DND-41 (cell line): Measurements from ENCODE around the gene PREX1.

Experiments used
- ATAC-seq: fragments of 200-7000 bp; cut with Tn5 transposase; 3 replicates; pipeline ENCODE4 v1.9.1; 2021; ENCODE audit warnings: low read depth; ENCODE audit not compliant: insufficient read depth
- DNase-seq: peaks from one replicate; pipeline ENCODE4 v3.0.0-alpha.2; 2020
- H2AFZ ChIP-seq: 2 replicates; pipeline ENCODE4 v1.6.0; 2012; ENCODE audit warnings: low read depth, low read length
- H3K27ac ChIP-seq: 2 replicates; pipeline ENCODE4 v1.5.1; 2012; ENCODE audit warnings: low read length, inconsistent platforms
- H3K27me3 ChIP-seq: fragments of 200-600 bp; sonication (generic); 2 replicates; pipeline ENCODE4 v1.6.0; 2012; ENCODE audit warnings: low read length, mild to moderate bottlenecking, inconsistent platforms; ENCODE audit not compliant: insufficient read depth, poor library complexity
- H3K36me3 ChIP-seq: 2 replicates; pipeline ENCODE4 v1.5.1; 2012; ENCODE audit warnings: low read length, inconsistent platforms; ENCODE audit not compliant: insufficient read depth
- H3K4me1 ChIP-seq: 2 replicates; pipeline ENCODE4 v1.5.1; 2012; ENCODE audit warnings: mild to moderate bottlenecking, low read length; ENCODE audit not compliant: insufficient read depth
- H3K4me2 ChIP-seq: 2 replicates; pipeline ENCODE4 v1.6.0; 2012; ENCODE audit warnings: mild to moderate bottlenecking, moderate library complexity, low read length, inconsistent platforms; ENCODE audit not compliant: insufficient read depth
- H3K4me3 ChIP-seq, 2 experiments: fragments of 200-600 bp in 1 of 2; shearing (Covaris generic) in 1 of 2; 2 replicates each; pipeline ENCODE4 v1.5.1; 2012 to 2016; ENCODE audit warnings: inconsistent platforms in 2 of 2, low read length in 2 of 2, mild to moderate bottlenecking in 2 of 2, low read depth in 1 of 2, moderate library complexity in 1 of 2
- H3K79me2 ChIP-seq: 2 replicates; pipeline ENCODE4 v1.6.0; 2012; ENCODE audit warnings: low read length, inconsistent platforms; ENCODE audit not compliant: insufficient read depth
- H3K9ac ChIP-seq: 2 replicates; pipeline ENCODE4 v1.6.0; 2012; ENCODE audit warnings: low read depth, mild to moderate bottlenecking, inconsistent platforms, low read length, moderate library complexity
- H3K9me3 ChIP-seq: 2 replicates; pipeline ENCODE4 v1.5.1; 2012; ENCODE audit warnings: low read length, moderate library complexity, mild to moderate bottlenecking, inconsistent platforms; ENCODE audit not compliant: insufficient read depth, severe bottlenecking
- H4K20me1 ChIP-seq: 2 replicates; pipeline ENCODE4 v1.6.0; 2012; ENCODE audit warnings: low read length; ENCODE audit not compliant: insufficient read depth
- EZH2 ChIP-seq: IDR thresholded peaks from 3 replicates; pipeline ENCODE4 v1.6.1; 2012; ENCODE audit warnings: borderline replicate concordance, low read depth, mild to moderate bottlenecking, moderate library complexity, low read length, inconsistent platforms; ENCODE audit not compliant: severe bottlenecking
- TF ChIP-seq, protein P1 (sequence below): IDR thresholded peaks from 2 replicates; pipeline ENCODE4 v1.5.1; 2012; ENCODE audit warnings: borderline replicate concordance, low read length, moderate library complexity, mild to moderate bottlenecking; ENCODE audit not compliant: poor library complexity, severe bottlenecking; ENCODE audit errors: extremely low read depth

The PREX1 gene

GRCh38 chr20:48732081-48732829, 95.5 kb downstream of the PREX1 start:
- no peaks in the 10 kb centered on the region for H3K79me2 ChIP-seq
- no peak for ATAC-seq
- H2AFZ ChIP-seq: no peak overlapping the region
- no peaks in the 10 kb centered on the region for H3K9me3 ChIP-seq
- H4K20me1 ChIP-seq: no peaks in the 10 kb centered on the region
- no peaks in the 10 kb centered on the region for H3K27me3 ChIP-seq
- H3K4me2 ChIP-seq: no peak overlapping the region
- no peak for TF ChIP-seq EZH2
- TF ChIP-seq, protein P1, sequence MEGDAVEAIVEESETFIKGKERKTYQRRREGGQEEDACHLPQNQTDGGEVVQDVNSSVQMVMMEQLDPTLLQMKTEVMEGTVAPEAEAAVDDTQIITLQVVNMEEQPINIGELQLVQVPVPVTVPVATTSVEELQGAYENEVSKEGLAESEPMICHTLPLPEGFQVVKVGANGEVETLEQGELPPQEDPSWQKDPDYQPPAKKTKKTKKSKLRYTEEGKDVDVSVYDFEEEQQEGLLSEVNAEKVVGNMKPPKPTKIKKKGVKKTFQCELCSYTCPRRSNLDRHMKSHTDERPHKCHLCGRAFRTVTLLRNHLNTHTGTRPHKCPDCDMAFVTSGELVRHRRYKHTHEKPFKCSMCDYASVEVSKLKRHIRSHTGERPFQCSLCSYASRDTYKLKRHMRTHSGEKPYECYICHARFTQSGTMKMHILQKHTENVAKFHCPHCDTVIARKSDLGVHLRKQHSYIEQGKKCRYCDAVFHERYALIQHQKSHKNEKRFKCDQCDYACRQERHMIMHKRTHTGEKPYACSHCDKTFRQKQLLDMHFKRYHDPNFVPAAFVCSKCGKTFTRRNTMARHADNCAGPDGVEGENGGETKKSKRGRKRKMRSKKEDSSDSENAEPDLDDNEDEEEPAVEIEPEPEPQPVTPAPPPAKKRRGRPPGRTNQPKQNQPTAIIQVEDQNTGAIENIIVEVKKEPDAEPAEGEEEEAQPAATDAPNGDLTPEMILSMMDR: no peak
- H3K36me3 ChIP-seq: no peaks in the 10 kb centered on the region
- H3K4me1 ChIP-seq: no peaks in the 10 kb centered on the region
- no peak overlapping the region for H3K9ac ChIP-seq
- DNase-seq: no peak
- no peak overlapping the region for H3K4me3 ChIP-seq
- H3K27ac ChIP-seq: no peak overlapping the region

- no peak for ATAC-seq
- Histone ChIP-seq H3K4me3 (no peak overlapping the region), H3K27ac (no peak overlapping the region), H4K20me1 (no peaks in the 10 kb centered on the region), H3K9ac (no peak overlapping the region), H2AFZ (no peak overlapping the region), H3K4me1 (no peaks in the 10 kb centered on the region), H3K36me3 (no peaks in the 10 kb centered on the region), H3K9me3 (no peaks in the 10 kb centered on the region), H3K79me2 (no peaks in the 10 kb centered on the region), H3K27me3 (no peaks in the 10 kb centered on the region), H3K4me2 (no peak overlapping the region)
- no peak for TF ChIP-seq EZH2
- TF ChIP-seq, protein P1: no peak
- DNase-seq: no peak
Observed at GRCh38 chr20:48731536-48731935, 96.3 kb downstream of the PREX1 start.

DNA sequence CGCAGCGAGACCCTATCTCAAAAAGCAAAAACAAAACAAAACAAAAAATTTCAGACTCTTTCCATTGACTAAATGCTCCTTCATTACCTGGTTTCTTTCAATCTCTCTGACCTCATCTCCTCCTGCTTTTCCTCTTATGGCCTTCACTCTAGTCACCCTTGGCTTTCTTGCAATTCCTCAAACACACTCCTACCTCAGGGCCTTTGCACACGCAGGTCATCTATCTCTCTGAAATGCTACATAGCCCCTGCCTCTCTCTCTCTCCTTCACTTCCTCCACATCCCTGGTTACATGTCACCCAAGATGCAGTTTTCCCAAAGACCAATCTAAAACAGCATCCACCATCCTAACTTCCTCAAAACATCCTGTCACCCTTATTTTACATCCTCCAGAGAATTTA, 96.8 kb downstream of the PREX1 start:
- Histone ChIP-seq H3K4me2 (no peak overlapping the region), H3K4me1 (no peaks in the 10 kb centered on the region), H3K9me3 (no peaks in the 10 kb centered on the region), H3K27ac (no peak overlapping the region), H3K79me2 (no peaks in the 10 kb centered on the region), H2AFZ (no peak overlapping the region), H3K27me3 (no peaks in the 10 kb centered on the region), H3K9ac (no peak overlapping the region), H4K20me1 (no peaks in the 10 kb centered on the region), H3K4me3 (no peak overlapping the region), H3K36me3 (no peaks in the 10 kb centered on the region)
- DNase-seq: no peak
- TF ChIP-seq, protein P1: no peak
- no peak for TF ChIP-seq EZH2
- ATAC-seq: no peak
